ENCODE measurements around the gene S100A3.
"Not testable (repeated sequence)": the region's sequence is repeated elsewhere in the genome, so short reads cannot be mapped to it uniquely, and the experiment has no call there.

S100A3 gene

GRCh38 chr1:153578936-153579335, 29.9 kb upstream of the S100A3 start:
- peaks cover 3% of the 10 kb centered on the region for H3K27me3 ChIP-seq (ENCODE audit: control insufficient read depth, insufficient read depth, low read length)
- no peaks in the 10 kb centered on the region for H3K36me3 ChIP-seq (ENCODE audit: control insufficient read depth, insufficient read depth, low read length)
- H3K4me3 ChIP-seq (ENCODE audit: low read length) = no peak overlapping the region
- H3K9ac ChIP-seq (ENCODE audit: low read length) = no peak overlapping the region
- peaks cover 5% of the 10 kb centered on the region for H3K4me1 ChIP-seq (ENCODE audit: control insufficient read depth, insufficient read depth, low read length)
- no peaks in the 10 kb centered on the region for H3K9me3 ChIP-seq (ENCODE audit: control insufficient read depth, low read length)

DNA sequence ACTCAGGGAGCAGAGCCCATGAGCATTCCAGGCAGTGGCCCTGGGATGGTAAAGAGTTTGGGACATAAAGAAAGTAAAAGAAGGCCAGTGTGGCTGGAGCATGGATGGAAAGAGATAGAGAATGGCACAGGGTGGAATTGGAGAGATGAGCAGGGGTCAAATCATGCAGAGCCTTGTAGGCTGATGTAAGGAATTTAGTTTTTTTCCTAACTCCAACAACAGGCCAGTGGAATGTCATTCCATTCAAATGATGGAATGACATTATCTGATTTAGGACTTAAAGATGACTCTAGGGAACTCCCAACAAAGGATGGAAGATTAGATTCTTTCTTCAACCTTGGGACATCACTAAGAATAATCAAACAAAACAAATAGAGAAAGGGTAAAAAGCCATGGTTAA, 29.4 kb upstream of the S100A3 start:
- Histone ChIP-seq H3K36me3 (ENCODE audit: control insufficient read depth, insufficient read depth, low read length) (no peaks in the 10 kb centered on the region), H3K9ac (ENCODE audit: low read length) (no peak overlapping the region), H3K27me3 (ENCODE audit: control insufficient read depth, insufficient read depth, low read length) (peaks cover 3% of the 10 kb centered on the region), H3K4me1 (ENCODE audit: control insufficient read depth, insufficient read depth, low read length) (peaks cover 5% of the 10 kb centered on the region), H3K4me3 (ENCODE audit: low read length) (no peak overlapping the region), H3K9me3 (ENCODE audit: control insufficient read depth, low read length) (no peaks in the 10 kb centered on the region)

- H3K27me3 ChIP-seq (ENCODE audit: control insufficient read depth, insufficient read depth, low read length) = peaks cover 3% of the 10 kb centered on the region
- H3K9me3 ChIP-seq (ENCODE audit: control insufficient read depth, low read length) = no peaks in the 10 kb centered on the region
- no peak overlapping the region for H3K9ac ChIP-seq (ENCODE audit: low read length)
- no peaks in the 10 kb centered on the region for H3K36me3 ChIP-seq (ENCODE audit: control insufficient read depth, insufficient read depth, low read length)
- H3K4me3 ChIP-seq (ENCODE audit: low read length) = no peak overlapping the region
- peaks cover 5% of the 10 kb centered on the region for H3K4me1 ChIP-seq (ENCODE audit: control insufficient read depth, insufficient read depth, low read length)
Measured at GRCh38 chr1:153577624-153578051, 28.6 kb upstream of the S100A3 start.

DNA sequence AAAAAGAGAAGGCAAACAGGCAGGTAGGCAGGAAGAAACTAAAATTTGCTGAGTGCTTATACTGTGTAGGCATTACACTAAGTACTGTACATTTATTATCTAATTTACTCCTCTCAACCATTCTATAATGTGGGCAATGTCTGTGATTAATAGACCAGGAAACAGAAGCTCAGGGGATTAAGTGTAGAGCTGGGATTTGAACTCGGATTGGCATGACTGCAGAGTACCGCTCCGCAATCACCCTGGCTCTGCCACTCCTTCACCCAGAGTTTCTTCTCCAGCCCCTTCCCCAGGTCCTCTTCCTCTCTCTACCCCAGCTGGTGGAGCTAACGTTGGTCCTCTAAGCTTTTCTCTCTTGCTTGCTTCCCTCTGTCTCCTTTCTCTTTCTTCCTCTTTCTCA, 28.1 kb upstream of the S100A3 start:
- no peak overlapping the region for H3K4me3 ChIP-seq (ENCODE audit: low read length)
- H3K27me3 ChIP-seq (ENCODE audit: control insufficient read depth, insufficient read depth, low read length) = peaks cover 3% of the 10 kb centered on the region
- no peak overlapping the region for H3K9ac ChIP-seq (ENCODE audit: low read length)

GRCh38 chr1:153575497-153575896, 26.4 kb upstream of the S100A3 start:
- H3K9ac ChIP-seq (ENCODE audit: low read length); H3K4me3 ChIP-seq (ENCODE audit: low read length); H3K4me1 ChIP-seq (ENCODE audit: control insufficient read depth, insufficient read depth, low read length); H3K27me3 ChIP-seq (ENCODE audit: control insufficient read depth, insufficient read depth, low read length); H3K9me3 ChIP-seq (ENCODE audit: control insufficient read depth, low read length); H3K36me3 ChIP-seq (ENCODE audit: control insufficient read depth, insufficient read depth, low read length): not testable (repeated sequence)

More for the DNA sequence above, 28.1 kb upstream of the S100A3 start:
- no peaks in the 10 kb centered on the region for H3K9me3 ChIP-seq (ENCODE audit: control insufficient read depth, low read length)
- peaks cover 5% of the 10 kb centered on the region for H3K4me1 ChIP-seq (ENCODE audit: control insufficient read depth, insufficient read depth, low read length)
- H3K36me3 ChIP-seq (ENCODE audit: control insufficient read depth, insufficient read depth, low read length) = no peaks in the 10 kb centered on the region

- not testable (repeated sequence) for H3K9ac ChIP-seq (ENCODE audit: low read length); H3K27me3 ChIP-seq (ENCODE audit: control insufficient read depth, insufficient read depth, low read length); H3K36me3 ChIP-seq (ENCODE audit: control insufficient read depth, insufficient read depth, low read length); H3K4me3 ChIP-seq (ENCODE audit: low read length); H3K4me1 ChIP-seq (ENCODE audit: control insufficient read depth, insufficient read depth, low read length); H3K9me3 ChIP-seq (ENCODE audit: control insufficient read depth, low read length)
Measured at GRCh38 chr1:153575081-153575491, 26.0 kb upstream of the S100A3 start.

- Histone ChIP-seq H3K9ac (ENCODE audit: low read length) (no peak overlapping the region), H3K4me3 (ENCODE audit: low read length) (no peak overlapping the region), H3K9me3 (ENCODE audit: control insufficient read depth, low read length) (no peaks in the 10 kb centered on the region)
Measured at GRCh38 chr1:153573351-153573750, 24.3 kb upstream of the S100A3 start.

GRCh38 chr1:153572569-153573015, 23.5 kb upstream of the S100A3 start:
- Histone ChIP-seq H3K36me3 (ENCODE audit: control insufficient read depth, insufficient read depth, low read length) (no peaks in the 10 kb centered on the region), H3K9me3 (ENCODE audit: control insufficient read depth, low read length) (no peaks in the 10 kb centered on the region), H3K27me3 (ENCODE audit: control insufficient read depth, insufficient read depth, low read length) (no peaks in the 10 kb centered on the region), H3K4me3 (ENCODE audit: low read length) (no peak overlapping the region), H3K9ac (ENCODE audit: low read length) (no peak overlapping the region), H3K4me1 (ENCODE audit: control insufficient read depth, insufficient read depth, low read length) (peaks cover 15% of the 10 kb centered on the region)

More at GRCh38 chr1:153573351-153573750, 24.3 kb upstream of the S100A3 start:
- Histone ChIP-seq H3K4me1 (ENCODE audit: control insufficient read depth, insufficient read depth, low read length) (peaks cover 12% of the 10 kb centered on the region), H3K36me3 (ENCODE audit: control insufficient read depth, insufficient read depth, low read length) (no peaks in the 10 kb centered on the region), H3K27me3 (ENCODE audit: control insufficient read depth, insufficient read depth, low read length) (peaks cover 3% of the 10 kb centered on the region)

DNA sequence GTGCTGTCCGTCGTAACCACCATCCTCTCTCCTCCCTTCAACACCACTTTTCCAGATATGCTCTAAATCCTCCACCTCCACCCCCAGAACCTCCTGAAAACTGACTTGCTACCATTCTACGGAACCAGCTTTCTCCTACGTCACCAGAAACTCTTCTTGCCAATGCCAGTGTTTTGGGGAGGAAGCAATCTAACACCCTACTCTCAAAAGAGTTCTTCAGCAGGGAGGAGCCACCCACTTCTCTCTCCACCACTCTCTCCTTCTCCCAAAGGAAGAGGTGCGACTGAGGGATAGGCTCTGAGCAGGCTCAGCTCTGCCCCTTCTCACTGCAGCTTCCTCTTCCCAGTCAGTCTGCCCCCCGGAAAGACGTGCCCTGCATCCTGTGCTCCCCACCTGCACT, 22.6 kb upstream of the S100A3 start:
- H3K9me3 ChIP-seq (ENCODE audit: control insufficient read depth, low read length) = no peaks in the 10 kb centered on the region
- H3K36me3 ChIP-seq (ENCODE audit: control insufficient read depth, insufficient read depth, low read length) = no peaks in the 10 kb centered on the region
- H3K4me3 ChIP-seq (ENCODE audit: low read length) = no peak overlapping the region
- no peaks in the 10 kb centered on the region for H3K27me3 ChIP-seq (ENCODE audit: control insufficient read depth, insufficient read depth, low read length)
- peaks cover 23% of the 10 kb centered on the region for H3K4me1 ChIP-seq (ENCODE audit: control insufficient read depth, insufficient read depth, low read length)
- H3K9ac ChIP-seq (ENCODE audit: low read length) = no peak overlapping the region

DNA sequence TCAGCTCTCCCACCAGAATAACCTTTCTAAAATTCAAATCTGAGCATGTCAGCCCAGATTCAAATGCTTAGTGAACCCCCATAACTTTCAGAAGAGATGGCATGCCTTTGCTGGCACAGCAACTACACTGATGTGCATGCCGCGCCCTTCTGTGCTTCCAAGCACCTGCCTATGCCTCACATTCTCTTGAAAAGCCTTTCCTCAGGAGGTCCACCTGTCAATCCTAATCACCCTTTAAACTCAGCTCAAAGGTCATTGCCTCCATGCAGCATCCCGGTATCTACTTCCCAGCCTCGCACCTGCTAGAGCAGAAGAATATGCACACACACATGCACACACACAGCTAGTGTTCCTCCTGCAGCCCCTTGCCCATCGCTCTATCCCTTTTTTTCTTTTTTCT, 21.8 kb upstream of the S100A3 start:
- Histone ChIP-seq H3K27me3 (ENCODE audit: control insufficient read depth, insufficient read depth, low read length) (no peaks in the 10 kb centered on the region), H3K9ac (ENCODE audit: low read length) (no peak overlapping the region), H3K4me3 (ENCODE audit: low read length) (no peak overlapping the region), H3K36me3 (ENCODE audit: control insufficient read depth, insufficient read depth, low read length) (no peaks in the 10 kb centered on the region), H3K9me3 (ENCODE audit: control insufficient read depth, low read length) (no peaks in the 10 kb centered on the region), H3K4me1 (ENCODE audit: control insufficient read depth, insufficient read depth, low read length) (peaks cover 31% of the 10 kb centered on the region)

GRCh38 chr1:153569465-153569864, 20.4 kb upstream of the S100A3 start:
- Histone ChIP-seq H3K9ac (ENCODE audit: low read length) (no peak overlapping the region), H3K4me3 (ENCODE audit: low read length) (no peak overlapping the region), H3K4me1 (ENCODE audit: control insufficient read depth, insufficient read depth, low read length) (peaks cover 39% of the 10 kb centered on the region), H3K27me3 (ENCODE audit: control insufficient read depth, insufficient read depth, low read length) (no peaks in the 10 kb centered on the region), H3K9me3 (ENCODE audit: control insufficient read depth, low read length) (no peaks in the 10 kb centered on the region), H3K36me3 (ENCODE audit: control insufficient read depth, insufficient read depth, low read length) (no peaks in the 10 kb centered on the region)

DNA sequence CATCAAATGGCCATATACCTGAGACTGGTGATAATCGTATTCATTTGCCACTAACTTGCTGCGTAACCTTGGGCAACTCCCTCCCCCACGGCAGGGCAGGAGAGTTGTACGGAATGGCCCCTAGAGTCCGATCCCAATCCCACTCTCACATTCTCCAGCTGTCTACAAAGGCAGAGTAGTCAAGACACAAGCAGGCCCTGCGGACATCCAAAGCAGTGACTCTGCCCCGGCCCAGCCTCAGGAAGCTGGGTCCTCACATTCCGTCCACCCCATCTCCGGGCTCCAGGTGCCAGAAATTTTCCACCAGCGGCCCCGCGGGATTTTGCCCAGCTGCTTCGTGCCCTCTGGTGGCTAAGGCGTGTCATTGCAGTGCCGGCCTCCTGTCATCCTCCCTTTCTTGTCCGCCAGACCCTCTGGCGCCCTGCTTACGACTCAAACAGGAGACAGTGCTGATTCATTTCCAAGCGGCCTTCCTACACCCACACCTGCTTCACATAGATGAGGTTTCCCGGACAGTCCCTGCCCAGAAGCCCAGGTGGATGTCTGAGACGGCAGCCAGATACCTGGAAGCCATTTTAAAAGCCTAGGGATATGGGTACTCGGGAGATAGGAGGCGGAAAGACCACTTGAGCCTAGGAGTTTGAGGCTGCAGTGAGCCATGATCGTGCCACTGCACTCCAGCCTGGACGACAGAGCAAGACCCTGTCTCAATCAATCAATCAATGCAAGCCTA, 19.5 kb upstream of the S100A3 start:
- H3K9me3 ChIP-seq (ENCODE audit: control insufficient read depth, low read length) = no peaks in the 10 kb centered on the region
- peaks cover 39% of the 10 kb centered on the region for H3K4me1 ChIP-seq (ENCODE audit: control insufficient read depth, insufficient read depth, low read length)
- H3K27me3 ChIP-seq (ENCODE audit: control insufficient read depth, insufficient read depth, low read length) = no peaks in the 10 kb centered on the region
- H3K9ac ChIP-seq (ENCODE audit: low read length) = peak overlapping the region; percentile 64
- no peaks in the 10 kb centered on the region for H3K36me3 ChIP-seq (ENCODE audit: control insufficient read depth, insufficient read depth, low read length)
- peak overlapping the region; percentile 9 for H3K4me3 ChIP-seq (ENCODE audit: low read length)

Data from mucosa of stomach (tissue), 1 donor.